ENCODE data around the gene SDK2. TPM values are rescaled to one million over a fixed set of nuclear protein-coding genes. Genes with fewer than 3 reads are reported as not detected.

The SDK2 gene
- total RNA-seq, 6 experiments from 2014 or later = 0.11 to 0.46 (median 0.25) TPM

GRCh38 chr17:73323409-73324159 lies 320.7 kb downstream of the SDK2 start:
- intact Hi-C loops (cut with DNase I) = no loop called here
- Histone ChIP-seq H3K4me1 (no peaks in the 10 kb centered on the region), H3K9me3 (no peaks in the 10 kb centered on the region), H3K36me3 (no peaks in the 10 kb centered on the region), H3K27ac (no peak overlapping the region), H3K27me3 (no peaks in the 10 kb centered on the region), H3K4me3 (no peak overlapping the region)
- WGBS (ENCODE audit: insufficient coverage, low coverage, low lambda C conversion rate, missing lambda C conversion rate) = 53% methylated on average over 4 of the region's 5 CpGs
- TF ChIP-seq CTCF (IDR thresholded peaks at IDR 0.05) (no peak), POLR2A (IDR thresholded peaks at IDR 0.05) (no peak)
- ATAC-seq = no peak
- no peak for DNase-seq

GRCh38 chr17:73320601-73321264 lies 323.5 kb downstream of the SDK2 start:
- no peak for ATAC-seq

GRCh38 chr17:73319766-73320165 lies 324.5 kb downstream of the SDK2 start:
- WGBS (ENCODE audit: insufficient coverage, low coverage, low lambda C conversion rate, missing lambda C conversion rate) = 71% methylated on average over 2 of the region's 3 CpGs
- no peak overlapping the region for H3K27ac ChIP-seq
- no peaks in the 10 kb centered on the region for H3K9me3 ChIP-seq
- no peaks in the 10 kb centered on the region for H3K27me3 ChIP-seq
- DNase-seq = no peak
- no peaks in the 10 kb centered on the region for H3K4me1 ChIP-seq
- intact Hi-C loops (cut with DNase I) = loop anchor here in 1 of 2 donors (10.0 kb wide), 1 partner anchor 45 kb away; no protein-coding TSS in a partner anchor
- no peak for ATAC-seq
- no peaks in the 10 kb centered on the region for H3K36me3 ChIP-seq
- TF ChIP-seq POLR2A (IDR thresholded peaks at IDR 0.05) = no peak
- TF ChIP-seq CTCF (IDR thresholded peaks at IDR 0.05) = no peak
- no peak overlapping the region for H3K4me3 ChIP-seq

More at GRCh38 chr17:73320601-73321264, 323.5 kb downstream of the SDK2 start:
- Histone ChIP-seq H3K4me3 (no peak overlapping the region), H3K27me3 (no peaks in the 10 kb centered on the region), H3K27ac (no peak overlapping the region), H3K36me3 (no peaks in the 10 kb centered on the region), H3K9me3 (no peaks in the 10 kb centered on the region), H3K4me1 (no peaks in the 10 kb centered on the region)
- 69% methylated on average over 3 of the region's 6 CpGs for WGBS (ENCODE audit: insufficient coverage, low coverage, low lambda C conversion rate, missing lambda C conversion rate)
- no peak for DNase-seq
- no peak for TF ChIP-seq CTCF (IDR thresholded peaks at IDR 0.05)
- TF ChIP-seq POLR2A (IDR thresholded peaks at IDR 0.05) = no peak
- intact Hi-C loops (cut with DNase I) = no loop called here

- no peak for DNase-seq
- Histone ChIP-seq H3K4me1 (no peaks in the 10 kb centered on the region), H3K9me3 (no peaks in the 10 kb centered on the region), H3K36me3 (no peaks in the 10 kb centered on the region), H3K4me3 (no peak overlapping the region), H3K27me3 (no peaks in the 10 kb centered on the region), H3K27ac (no peak overlapping the region)
- 59% methylated on average over 4 of the region's 5 CpGs for WGBS (ENCODE audit: insufficient coverage, low coverage, low lambda C conversion rate, missing lambda C conversion rate)
- intact Hi-C loops (cut with DNase I) = loop anchor here in 1 of 2 donors (10.0 kb wide), 1 partner anchor 46 kb away; no protein-coding TSS in a partner anchor
- ATAC-seq = no peak
- no peak for TF ChIP-seq CTCF (IDR thresholded peaks at IDR 0.05)
- no peak for TF ChIP-seq POLR2A (IDR thresholded peaks at IDR 0.05)
These were observed 325.4 kb downstream of the SDK2 start for GRCh38 chr17:73318836-73319235.

Measured in right lobe of liver (tissue), 6 donors.